H1 (cell line): Measurements from ENCODE around the gene C6orf52. TPM values are rescaled to one million over a fixed set of nuclear protein-coding genes. Genes with fewer than 3 reads are reported as not detected.

ENCODE experiments used
- BACH1 ChIP-seq: IDR thresholded peaks from 2 replicates; pipeline ENCODE4 v1.6.1; 2012; ENCODE audit warnings: low read length, improper control_type of control experiment
- CHD2 ChIP-seq: IDR thresholded peaks from 2 replicates; pipeline ENCODE4 v1.6.1; 2012; ENCODE audit warnings: low read length, improper control_type of control experiment
- JUND ChIP-seq: IDR thresholded peaks from 2 replicates; pipeline ENCODE4 v1.6.1; 2011; ENCODE audit warnings: mild to moderate bottlenecking, improper control_type of control experiment, low read length
- POLR2A ChIP-seq, 2 experiments: IDR thresholded peaks; 1 replicate in 1 of 2; 2 replicates in 1 of 2; pipeline ENCODE4 v1.6.1; 2011; ENCODE audit warnings: low read depth in 2 of 2, low read length in 2 of 2, mild to moderate bottlenecking in 2 of 2; ENCODE audit errors: control extremely low read depth in 1 of 2
- SIN3A ChIP-seq, 2 experiments: IDR thresholded peaks in 1 of 2; conservative IDR thresholded peaks in 1 of 2; 2 replicates each; pipeline ENCODE4 v1.6.1; 2011 to 2012; ENCODE audit warnings: low read length in 2 of 2, improper control_type of control experiment in 1 of 2, low read depth in 1 of 2, mild to moderate bottlenecking in 1 of 2
- SUZ12 ChIP-seq: fragments of 200-600 bp; sonication (generic); IDR thresholded peaks from 2 replicates; pipeline ENCODE4 v1.6.1; 2012; ENCODE audit warnings: mild to moderate bottlenecking, inconsistent platforms, low read length, moderate library complexity, mixed read lengths
- ZNF274 ChIP-seq: IDR thresholded peaks from 2 replicates; pipeline ENCODE4 v1.7.0; 2012; ENCODE audit warnings: low read length, borderline replicate concordance; ENCODE audit errors: extremely low read depth
- polyA plus RNA-seq, 7 experiments: library from polyadenylated mRNA; depleted of rRNA in 3 of 7; stranded (reverse) in 5 of 7; unstranded in 2 of 7; fragments of >200 nt in 5 of 7; fragments of 200-250 nt in 2 of 7; gene quantifications; 1 replicate in 5 of 7; 2 replicates in 1 of 7; 4 replicates in 1 of 7; pipeline versions ENCODE4 v1.2.1 to v1.2.3, GENCODE V29; 2011 to 2013; ENCODE audit warnings: missing spikeins in 2 of 7, mixed read lengths in 2 of 7
- total RNA-seq: library from RNA; stranded (reverse); fragmentation: NEBNext Ultra II Directional; extraction: Animal tissue kit (Norgen Biotek cat#: 25700); gene quantifications from 2 replicates; pipeline ENCODE4 v1.2.1, GENCODE V29; 2021
- TF ChIP-seq, protein P1 (sequence below): fragments of 300-600 bp; sonication (generic); IDR thresholded peaks from 2 replicates; pipeline ENCODE4 v1.7.1; 2012; ENCODE audit warnings: low read length, moderate library complexity, mild to moderate bottlenecking, inconsistent platforms; ENCODE audit not compliant: insufficient replicate concordance
- TF ChIP-seq, protein P2 (sequence below): IDR thresholded peaks from 2 replicates; pipeline ENCODE4 v1.6.1; 2012; ENCODE audit warnings: inconsistent platforms
- TF ChIP-seq, protein P3 (sequence below): IDR thresholded peaks from 2 replicates; pipeline ENCODE4 v1.6.1; 2012; ENCODE audit warnings: inconsistent platforms

The C6orf52 gene
- total and polyA plus RNA-seq, 2 of the 8 experiments (the other 6 are each of a cell fraction or from before 2014, with no cell fraction given) = 1.5 to 3.1 TPM

DNA sequence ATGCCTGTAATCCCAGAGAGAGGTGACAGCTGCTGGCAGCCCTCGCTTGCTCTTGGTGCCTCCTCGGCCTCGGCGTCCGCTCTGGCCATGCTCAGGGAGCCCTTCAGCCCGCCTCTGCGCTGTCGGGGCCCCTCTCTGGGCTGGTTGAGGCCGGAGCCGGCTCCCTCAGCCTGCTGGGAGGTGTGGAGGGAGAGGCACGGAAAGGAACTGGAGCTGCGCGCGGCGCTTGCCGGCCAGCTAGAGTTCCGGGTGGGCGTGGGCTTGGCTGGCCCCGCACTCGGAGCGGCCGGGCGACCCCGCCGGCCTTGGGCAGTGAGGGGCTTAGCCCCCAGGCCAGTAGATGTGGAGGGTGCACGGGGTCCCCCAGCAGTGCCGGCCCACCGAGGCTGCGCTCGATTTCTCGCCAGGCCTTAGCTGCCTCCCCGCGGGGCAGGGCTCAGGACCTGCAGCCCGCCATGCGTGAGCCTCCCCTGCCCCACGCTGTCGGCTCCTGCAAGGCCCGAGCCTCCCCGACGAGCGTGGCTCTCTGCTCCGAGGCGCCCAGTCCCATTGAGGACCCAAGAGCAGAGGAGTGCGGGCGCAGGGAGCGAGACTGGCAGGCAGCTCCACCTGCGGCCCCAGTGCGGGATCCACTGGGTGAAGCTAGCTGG is 34.6 kb downstream of the C6orf52 start (continued):
- TF ChIP-seq, protein P1, sequence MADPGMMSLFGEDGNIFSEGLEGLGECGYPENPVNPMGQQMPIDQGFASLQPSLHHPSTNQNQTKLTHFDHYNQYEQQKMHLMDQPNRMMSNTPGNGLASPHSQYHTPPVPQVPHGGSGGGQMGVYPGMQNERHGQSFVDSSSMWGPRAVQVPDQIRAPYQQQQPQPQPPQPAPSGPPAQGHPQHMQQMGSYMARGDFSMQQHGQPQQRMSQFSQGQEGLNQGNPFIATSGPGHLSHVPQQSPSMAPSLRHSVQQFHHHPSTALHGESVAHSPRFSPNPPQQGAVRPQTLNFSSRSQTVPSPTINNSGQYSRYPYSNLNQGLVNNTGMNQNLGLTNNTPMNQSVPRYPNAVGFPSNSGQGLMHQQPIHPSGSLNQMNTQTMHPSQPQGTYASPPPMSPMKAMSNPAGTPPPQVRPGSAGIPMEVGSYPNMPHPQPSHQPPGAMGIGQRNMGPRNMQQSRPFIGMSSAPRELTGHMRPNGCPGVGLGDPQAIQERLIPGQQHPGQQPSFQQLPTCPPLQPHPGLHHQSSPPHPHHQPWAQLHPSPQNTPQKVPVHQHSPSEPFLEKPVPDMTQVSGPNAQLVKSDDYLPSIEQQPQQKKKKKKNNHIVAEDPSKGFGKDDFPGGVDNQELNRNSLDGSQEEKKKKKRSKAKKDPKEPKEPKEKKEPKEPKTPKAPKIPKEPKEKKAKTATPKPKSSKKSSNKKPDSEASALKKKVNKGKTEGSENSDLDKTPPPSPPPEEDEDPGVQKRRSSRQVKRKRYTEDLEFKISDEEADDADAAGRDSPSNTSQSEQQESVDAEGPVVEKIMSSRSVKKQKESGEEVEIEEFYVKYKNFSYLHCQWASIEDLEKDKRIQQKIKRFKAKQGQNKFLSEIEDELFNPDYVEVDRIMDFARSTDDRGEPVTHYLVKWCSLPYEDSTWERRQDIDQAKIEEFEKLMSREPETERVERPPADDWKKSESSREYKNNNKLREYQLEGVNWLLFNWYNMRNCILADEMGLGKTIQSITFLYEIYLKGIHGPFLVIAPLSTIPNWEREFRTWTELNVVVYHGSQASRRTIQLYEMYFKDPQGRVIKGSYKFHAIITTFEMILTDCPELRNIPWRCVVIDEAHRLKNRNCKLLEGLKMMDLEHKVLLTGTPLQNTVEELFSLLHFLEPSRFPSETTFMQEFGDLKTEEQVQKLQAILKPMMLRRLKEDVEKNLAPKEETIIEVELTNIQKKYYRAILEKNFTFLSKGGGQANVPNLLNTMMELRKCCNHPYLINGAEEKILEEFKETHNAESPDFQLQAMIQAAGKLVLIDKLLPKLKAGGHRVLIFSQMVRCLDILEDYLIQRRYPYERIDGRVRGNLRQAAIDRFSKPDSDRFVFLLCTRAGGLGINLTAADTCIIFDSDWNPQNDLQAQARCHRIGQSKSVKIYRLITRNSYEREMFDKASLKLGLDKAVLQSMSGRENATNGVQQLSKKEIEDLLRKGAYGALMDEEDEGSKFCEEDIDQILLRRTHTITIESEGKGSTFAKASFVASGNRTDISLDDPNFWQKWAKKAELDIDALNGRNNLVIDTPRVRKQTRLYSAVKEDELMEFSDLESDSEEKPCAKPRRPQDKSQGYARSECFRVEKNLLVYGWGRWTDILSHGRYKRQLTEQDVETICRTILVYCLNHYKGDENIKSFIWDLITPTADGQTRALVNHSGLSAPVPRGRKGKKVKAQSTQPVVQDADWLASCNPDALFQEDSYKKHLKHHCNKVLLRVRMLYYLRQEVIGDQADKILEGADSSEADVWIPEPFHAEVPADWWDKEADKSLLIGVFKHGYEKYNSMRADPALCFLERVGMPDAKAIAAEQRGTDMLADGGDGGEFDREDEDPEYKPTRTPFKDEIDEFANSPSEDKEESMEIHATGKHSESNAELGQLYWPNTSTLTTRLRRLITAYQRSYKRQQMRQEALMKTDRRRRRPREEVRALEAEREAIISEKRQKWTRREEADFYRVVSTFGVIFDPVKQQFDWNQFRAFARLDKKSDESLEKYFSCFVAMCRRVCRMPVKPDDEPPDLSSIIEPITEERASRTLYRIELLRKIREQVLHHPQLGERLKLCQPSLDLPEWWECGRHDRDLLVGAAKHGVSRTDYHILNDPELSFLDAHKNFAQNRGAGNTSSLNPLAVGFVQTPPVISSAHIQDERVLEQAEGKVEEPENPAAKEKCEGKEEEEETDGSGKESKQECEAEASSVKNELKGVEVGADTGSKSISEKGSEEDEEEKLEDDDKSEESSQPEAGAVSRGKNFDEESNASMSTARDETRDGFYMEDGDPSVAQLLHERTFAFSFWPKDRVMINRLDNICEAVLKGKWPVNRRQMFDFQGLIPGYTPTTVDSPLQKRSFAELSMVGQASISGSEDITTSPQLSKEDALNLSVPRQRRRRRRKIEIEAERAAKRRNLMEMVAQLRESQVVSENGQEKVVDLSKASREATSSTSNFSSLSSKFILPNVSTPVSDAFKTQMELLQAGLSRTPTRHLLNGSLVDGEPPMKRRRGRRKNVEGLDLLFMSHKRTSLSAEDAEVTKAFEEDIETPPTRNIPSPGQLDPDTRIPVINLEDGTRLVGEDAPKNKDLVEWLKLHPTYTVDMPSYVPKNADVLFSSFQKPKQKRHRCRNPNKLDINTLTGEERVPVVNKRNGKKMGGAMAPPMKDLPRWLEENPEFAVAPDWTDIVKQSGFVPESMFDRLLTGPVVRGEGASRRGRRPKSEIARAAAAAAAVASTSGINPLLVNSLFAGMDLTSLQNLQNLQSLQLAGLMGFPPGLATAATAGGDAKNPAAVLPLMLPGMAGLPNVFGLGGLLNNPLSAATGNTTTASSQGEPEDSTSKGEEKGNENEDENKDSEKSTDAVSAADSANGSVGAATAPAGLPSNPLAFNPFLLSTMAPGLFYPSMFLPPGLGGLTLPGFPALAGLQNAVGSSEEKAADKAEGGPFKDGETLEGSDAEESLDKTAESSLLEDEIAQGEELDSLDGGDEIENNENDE = no peak
- TF ChIP-seq, protein P2, sequence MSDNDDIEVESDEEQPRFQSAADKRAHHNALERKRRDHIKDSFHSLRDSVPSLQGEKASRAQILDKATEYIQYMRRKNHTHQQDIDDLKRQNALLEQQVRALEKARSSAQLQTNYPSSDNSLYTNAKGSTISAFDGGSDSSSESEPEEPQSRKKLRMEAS = peak; percentile 70; the same call in 1 of the 2 replicates
- TF ChIP-seq JUND (no peak), SUZ12 (no peak; the same call in 1 of the 2 replicates), CHD2 (no peak), POLR2A (IDR thresholded peaks at IDR 0.05; ENCODE audit: control extremely low read depth in 1 of 2, low read depth in 2 of 2, low read length in 2 of 2) (no peak; a peak in 1 of 3 replicates), BACH1 (no peak), ZNF274 (no peak), SIN3A (conservative IDR thresholded peaks at IDR 0.05 in 1 of 2, IDR thresholded peaks at IDR 0.05 in 1 of 2; ENCODE audit: low read depth in 1 of 2, low read length in 2 of 2) (peak in 1 of 2 experiments; percentile 32; a peak in 1 of 4 replicates)
- TF ChIP-seq, protein P3, sequence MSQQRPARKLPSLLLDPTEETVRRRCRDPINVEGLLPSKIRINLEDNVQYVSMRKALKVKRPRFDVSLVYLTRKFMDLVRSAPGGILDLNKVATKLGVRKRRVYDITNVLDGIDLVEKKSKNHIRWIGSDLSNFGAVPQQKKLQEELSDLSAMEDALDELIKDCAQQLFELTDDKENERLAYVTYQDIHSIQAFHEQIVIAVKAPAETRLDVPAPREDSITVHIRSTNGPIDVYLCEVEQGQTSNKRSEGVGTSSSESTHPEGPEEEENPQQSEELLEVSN = peak; percentile 80
